ENCODE measurements around the gene DPEP2. TPM values are rescaled to one million over a fixed set of nuclear protein-coding genes. Genes with fewer than 3 reads are reported as not detected.
"Not testable (repeated sequence)": the region's sequence is repeated elsewhere in the genome, so short reads cannot be mapped to it uniquely, and the experiment has no call there.

Gene DPEP2, protein sequence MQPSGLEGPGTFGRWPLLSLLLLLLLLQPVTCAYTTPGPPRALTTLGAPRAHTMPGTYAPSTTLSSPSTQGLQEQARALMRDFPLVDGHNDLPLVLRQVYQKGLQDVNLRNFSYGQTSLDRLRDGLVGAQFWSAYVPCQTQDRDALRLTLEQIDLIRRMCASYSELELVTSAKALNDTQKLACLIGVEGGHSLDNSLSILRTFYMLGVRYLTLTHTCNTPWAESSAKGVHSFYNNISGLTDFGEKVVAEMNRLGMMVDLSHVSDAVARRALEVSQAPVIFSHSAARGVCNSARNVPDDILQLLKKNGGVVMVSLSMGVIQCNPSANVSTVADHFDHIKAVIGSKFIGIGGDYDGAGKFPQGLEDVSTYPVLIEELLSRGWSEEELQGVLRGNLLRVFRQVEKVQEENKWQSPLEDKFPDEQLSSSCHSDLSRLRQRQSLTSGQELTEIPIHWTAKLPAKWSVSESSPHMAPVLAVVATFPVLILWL
- total RNA-seq (2014; rRNA removed; shearing (Covaris generic)) = not detected in 2 replicates

DNA sequence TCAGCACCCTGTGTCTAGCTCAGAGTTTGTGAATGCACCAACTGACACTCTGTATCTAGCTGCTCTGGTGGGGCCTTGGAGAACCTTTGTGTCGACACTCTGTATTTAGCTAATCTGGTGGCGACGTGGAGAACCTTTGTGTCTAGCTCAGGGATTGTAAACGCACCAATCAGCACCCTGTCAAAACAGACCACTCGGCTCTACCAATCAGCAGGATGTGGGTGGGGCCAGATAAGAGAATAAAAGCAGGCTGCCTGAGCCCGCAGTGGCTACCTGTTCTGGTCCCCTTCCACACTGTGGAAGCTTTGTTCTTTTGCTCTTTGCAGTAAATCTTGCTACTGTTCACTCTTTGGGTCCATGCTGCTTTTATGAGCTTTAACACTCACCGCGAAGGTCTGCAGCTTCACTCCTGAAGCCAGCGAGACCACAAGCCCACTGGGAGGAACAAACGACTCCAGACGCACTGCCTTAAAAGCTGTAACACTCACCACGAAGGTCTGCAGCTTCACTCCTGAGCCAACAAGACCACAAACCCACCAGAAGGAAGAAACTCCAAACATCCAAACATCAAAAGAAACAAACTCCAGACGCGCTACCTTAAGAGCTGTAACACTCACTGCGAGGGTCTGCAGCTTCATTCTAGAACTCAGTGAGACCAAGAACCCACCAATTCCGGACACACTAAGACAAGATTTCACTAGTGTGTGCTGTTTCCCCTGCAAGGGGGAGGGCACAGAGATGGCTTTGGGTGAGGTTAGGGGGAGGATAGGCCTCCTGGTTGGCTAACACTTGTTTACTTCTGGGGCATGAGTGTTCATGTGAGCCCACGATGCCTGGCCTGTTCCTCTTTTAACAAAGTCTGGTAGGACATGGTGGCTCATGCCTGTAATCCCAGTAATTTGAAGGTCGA is at the start of gene DPEP2:
Gene DPEP2 (minus strand): TSS at position 706 of the 910 bp plus-strand sequence. CDS start 6,272 bp downstream, outside the sequence.
- not testable (repeated sequence) for H3K9me3 ChIP-seq (replicated peaks); DNase-seq; H3K27ac ChIP-seq; H3K27me3 ChIP-seq; H3K36me3 ChIP-seq; H3K4me1 ChIP-seq; H3K4me3 ChIP-seq

DNA sequence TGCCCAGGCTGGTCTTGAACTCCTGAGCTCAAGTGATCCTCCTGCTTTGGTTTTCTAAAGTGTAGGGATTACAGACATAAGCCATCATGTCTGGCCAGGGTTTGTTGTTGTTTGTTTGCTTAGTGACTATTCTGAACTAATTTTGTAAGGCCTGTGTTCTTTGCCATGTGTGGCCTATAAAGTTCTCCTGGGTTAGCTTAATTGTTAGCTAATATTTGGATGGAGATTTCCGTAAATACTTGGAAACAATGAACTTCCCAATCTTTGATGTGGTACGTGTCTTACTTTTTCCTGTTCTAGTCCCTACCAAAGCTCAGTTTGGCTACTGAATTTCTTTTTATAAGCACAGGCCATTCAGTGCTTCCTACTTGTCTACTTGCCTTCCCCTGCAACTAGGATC is 48.7 kb upstream of the DPEP2 start:
- Histone ChIP-seq H3K4me3 (no peak overlapping the region), H3K9me3 (replicated peaks) (no peaks in the 10 kb centered on the region), H3K4me1 (no peaks in the 10 kb centered on the region), H3K27me3 (no peaks in the 10 kb centered on the region), H3K36me3 (no peaks in the 10 kb centered on the region), H3K27ac (no peak overlapping the region)
- no peak for DNase-seq

DNA sequence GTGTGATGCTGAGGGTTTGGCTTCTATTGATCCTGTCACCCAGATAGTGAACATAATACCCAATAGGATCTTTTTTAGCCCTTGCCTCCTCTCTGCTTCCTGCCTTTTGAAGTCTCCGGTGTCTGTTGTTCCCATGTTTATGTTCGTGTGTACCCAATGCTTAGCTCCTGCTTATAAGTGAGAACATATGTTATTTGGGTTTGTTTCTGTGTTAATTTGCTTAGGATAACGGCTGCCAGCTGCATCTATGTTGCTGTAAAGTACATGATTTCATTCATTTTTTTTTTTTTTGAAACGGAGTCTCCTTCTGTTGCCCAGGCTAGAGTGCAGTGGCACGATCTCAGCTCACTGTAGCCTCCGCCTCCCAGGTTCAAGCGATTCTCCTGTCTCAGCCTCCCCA is 46.8 kb upstream of the DPEP2 start:
- Histone ChIP-seq H3K27ac (no peak overlapping the region), H3K9me3 (replicated peaks) (no peaks in the 10 kb centered on the region), H3K4me3 (no peak overlapping the region), H3K4me1 (no peaks in the 10 kb centered on the region), H3K36me3 (no peaks in the 10 kb centered on the region), H3K27me3 (no peaks in the 10 kb centered on the region)
- DNase-seq = no peak

DNA sequence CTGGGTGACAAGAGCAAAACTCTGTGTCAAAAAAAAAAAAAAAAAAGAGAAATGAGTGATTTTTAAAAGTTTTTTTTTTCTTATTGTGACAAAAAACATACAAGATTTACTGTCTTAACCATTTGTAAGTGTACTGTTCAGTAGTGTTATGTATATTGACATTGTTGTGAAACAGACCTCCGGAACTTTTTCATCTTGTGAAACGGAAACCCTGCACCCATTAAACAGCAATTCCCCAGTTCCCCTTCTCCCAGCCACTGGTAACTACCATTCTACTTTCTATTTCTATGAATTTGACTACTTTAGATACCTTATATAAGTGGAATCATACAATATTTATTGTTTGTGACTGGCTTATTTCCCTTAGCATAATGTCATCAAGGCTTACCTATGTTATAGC is 42.5 kb upstream of the DPEP2 start:
- 0 out of 2 replicates have a peak, but pooled peaks cover 2% of the 10 kb centered on the region for H3K36me3 ChIP-seq
- H3K4me3 ChIP-seq = no peak overlapping the region
- no peak for DNase-seq
- no peaks in the 10 kb centered on the region for H3K27me3 ChIP-seq
- no peaks in the 10 kb centered on the region for H3K4me1 ChIP-seq
- no peaks in the 10 kb centered on the region for H3K9me3 ChIP-seq (replicated peaks)
- H3K27ac ChIP-seq = no peak overlapping the region

DNA sequence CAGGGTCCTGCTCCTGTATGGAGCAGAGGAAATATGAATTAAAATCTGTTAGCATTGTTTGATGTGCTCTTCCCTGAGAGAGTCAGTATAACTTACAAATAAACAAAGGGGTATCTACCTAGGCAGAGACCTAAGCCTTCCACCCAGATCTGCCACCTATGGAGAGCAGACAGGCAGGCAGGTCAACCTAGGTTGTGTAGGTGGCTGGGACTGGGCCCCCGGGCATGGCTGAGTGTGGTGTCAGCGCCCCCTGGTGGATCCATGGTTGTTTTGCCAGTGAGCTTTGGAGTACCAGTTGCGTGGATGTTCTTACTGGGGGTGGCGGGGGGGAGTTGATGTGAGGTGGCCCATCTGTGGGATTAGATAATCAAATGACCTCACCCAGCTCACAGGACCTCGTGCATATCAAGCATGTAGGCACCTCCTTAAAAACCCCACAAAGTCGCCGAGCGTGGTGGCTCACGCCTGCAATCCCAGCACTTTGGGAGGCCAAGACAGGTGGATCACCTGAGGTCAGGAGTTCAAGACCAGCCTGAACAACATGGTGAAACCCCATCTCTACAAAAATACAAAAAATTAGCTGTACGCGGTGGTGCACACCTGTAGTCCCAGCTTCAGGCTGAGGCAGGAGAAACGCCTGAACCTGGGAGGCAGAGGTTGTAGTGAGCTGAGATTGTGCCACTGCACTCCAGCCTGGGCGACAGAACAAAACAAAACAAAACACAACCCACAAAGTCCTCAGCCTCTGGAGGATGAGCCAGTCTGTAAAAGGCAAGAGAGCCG is 41.4 kb upstream of the DPEP2 start:
- Histone ChIP-seq H3K27ac (no peak overlapping the region), H3K9me3 (replicated peaks) (no peaks in the 10 kb centered on the region), H3K36me3 (0 out of 2 replicates have a peak, but pooled peaks cover 2% of the 10 kb centered on the region), H3K4me1 (no peaks in the 10 kb centered on the region), H3K4me3 (no peak overlapping the region), H3K27me3 (no peaks in the 10 kb centered on the region)
- peak; percentile 54 to 78 for DNase-seq

DNA sequence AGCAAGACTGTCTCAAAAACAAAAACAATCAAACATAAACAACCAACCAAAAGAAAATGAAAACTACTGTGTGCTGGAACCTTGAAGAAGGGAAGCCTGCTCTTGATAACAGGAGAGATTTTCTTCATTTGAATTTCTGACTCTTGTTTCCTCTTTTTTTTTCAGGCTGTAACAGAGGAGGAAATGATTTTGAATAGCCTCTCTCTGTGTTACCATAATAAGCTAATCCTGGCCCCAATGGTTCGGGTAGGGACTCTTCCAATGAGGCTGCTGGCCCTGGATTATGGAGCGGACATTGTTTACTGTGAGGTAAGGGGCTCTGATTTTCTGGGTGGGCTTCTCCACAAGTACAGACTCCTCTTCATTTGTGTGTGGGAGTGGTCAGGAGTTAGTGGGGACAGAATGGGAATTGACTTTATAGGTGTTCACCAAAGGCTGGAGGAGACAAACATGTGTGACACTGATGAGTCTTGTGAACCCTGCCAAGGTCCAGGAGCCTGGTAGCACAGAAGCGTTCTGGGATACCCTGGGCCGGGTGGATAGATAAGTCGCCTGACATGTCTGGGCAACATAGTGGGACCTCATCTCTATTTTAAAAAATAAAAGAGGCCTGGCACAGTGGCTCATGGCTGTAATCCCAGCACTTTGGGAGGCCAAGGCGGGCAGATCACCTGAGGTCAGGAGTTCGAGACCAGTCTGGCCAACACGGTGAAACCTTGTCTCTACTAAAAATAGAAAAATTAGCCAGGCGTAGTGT is 38.7 kb upstream of the DPEP2 start:
- H3K4me3 ChIP-seq = no peak overlapping the region
- no peak for DNase-seq
- H3K4me1 ChIP-seq = no peaks in the 10 kb centered on the region
- 0 out of 2 replicates have a peak, but pooled peaks cover 2% of the 10 kb centered on the region for H3K36me3 ChIP-seq
- H3K27me3 ChIP-seq = no peaks in the 10 kb centered on the region
- no peak overlapping the region for H3K27ac ChIP-seq
- no peaks in the 10 kb centered on the region for H3K9me3 ChIP-seq (replicated peaks)

DNA sequence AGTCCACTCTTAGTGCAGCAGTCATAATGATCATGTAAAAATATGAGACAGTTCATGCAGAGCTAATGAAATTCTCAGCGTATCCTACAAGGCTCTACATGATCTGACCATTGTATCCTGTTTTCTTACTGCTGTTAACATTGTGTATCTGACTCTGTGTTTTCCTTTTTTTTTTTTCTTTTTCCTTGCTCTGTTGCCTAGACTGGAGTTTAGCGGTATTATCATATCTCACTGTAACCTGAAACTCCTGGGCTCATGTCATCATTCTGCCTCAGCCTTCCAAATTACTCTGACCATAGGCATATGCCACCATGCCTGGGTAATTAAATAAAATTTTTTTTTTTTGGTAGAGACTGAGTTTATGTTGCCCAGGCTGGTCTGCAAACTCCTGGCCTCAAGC is 35.9 kb upstream of the DPEP2 start:
- no peak for DNase-seq
- Histone ChIP-seq H3K4me3 (no peak overlapping the region), H3K27me3 (no peaks in the 10 kb centered on the region), H3K4me1 (no peaks in the 10 kb centered on the region), H3K9me3 (replicated peaks) (no peaks in the 10 kb centered on the region), H3K36me3 (no peaks in the 10 kb centered on the region), H3K27ac (no peak overlapping the region)

DNA sequence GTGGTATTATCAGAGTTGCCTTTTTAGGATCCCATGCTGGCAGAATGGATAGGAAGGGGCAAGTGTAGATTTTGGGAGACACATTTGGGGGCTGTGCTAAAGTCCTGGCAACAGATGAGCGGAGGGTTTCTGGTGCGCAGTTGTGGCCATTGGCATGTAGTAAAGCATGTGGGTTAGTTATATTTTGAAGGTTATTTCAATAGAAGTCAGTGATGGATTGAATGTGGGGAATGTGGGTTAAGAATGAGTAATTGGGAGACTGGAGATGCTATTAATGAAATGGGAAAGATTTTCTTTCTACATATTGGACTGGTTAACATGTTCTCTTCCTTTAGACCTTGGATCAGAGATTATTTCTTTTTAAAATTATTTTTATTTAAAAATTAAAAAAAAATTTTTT is 33.8 kb upstream of the DPEP2 start:
- no peaks in the 10 kb centered on the region for H3K4me1 ChIP-seq
- H3K9me3 ChIP-seq (replicated peaks) = no peaks in the 10 kb centered on the region
- H3K4me3 ChIP-seq = no peak overlapping the region
- no peak for DNase-seq
- no peak overlapping the region for H3K27ac ChIP-seq
- H3K27me3 ChIP-seq = no peaks in the 10 kb centered on the region
- H3K36me3 ChIP-seq = no peaks in the 10 kb centered on the region

DNA sequence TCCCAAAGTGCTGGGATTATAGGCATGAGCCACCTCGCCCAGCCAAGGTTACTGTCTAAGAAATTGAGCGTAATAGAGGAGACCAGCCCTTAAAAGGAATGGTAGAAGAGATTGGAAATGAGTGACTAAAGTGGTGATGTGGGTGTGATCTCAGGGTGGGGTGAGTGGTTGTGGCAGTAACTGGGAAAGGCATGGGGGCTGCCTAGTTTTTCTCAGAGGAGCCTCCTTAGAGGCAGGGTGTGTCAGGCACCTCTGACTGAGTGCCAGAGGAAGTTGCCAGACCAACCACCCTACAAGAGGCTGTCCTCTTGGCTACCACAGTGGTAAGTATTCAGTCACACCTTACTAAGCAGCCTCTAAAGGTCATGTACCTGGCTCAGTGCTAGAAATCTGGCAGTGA is 32.7 kb upstream of the DPEP2 start:
- DNase-seq = no peak
- Histone ChIP-seq H3K9me3 (replicated peaks) (no peaks in the 10 kb centered on the region), H3K36me3 (no peaks in the 10 kb centered on the region), H3K4me1 (no peaks in the 10 kb centered on the region), H3K4me3 (no peak overlapping the region), H3K27ac (no peak overlapping the region), H3K27me3 (no peaks in the 10 kb centered on the region)

DNA sequence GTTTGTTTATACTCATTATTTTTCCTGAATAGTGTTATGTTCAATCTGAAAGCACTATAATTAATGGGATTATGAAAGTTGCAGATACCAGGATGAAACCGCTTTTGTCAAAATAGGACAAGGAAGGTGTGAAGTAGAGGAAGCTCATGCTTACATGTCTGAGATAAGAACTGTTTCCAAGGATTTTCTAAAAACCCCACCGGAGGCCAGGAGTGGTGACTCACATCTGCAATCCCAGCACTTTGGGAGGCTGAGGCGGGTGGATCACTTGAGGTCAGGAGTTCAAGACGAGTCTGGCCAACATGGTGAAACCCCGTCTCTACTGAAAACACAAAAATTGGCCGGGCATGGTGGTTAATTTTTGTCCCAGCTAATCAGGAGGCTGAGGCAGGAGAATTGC is 30.8 kb upstream of the DPEP2 start:
- not testable (repeated sequence) for H3K36me3 ChIP-seq; H3K27me3 ChIP-seq; H3K27ac ChIP-seq; H3K4me1 ChIP-seq; H3K4me3 ChIP-seq; H3K9me3 ChIP-seq (replicated peaks); DNase-seq

DNA sequence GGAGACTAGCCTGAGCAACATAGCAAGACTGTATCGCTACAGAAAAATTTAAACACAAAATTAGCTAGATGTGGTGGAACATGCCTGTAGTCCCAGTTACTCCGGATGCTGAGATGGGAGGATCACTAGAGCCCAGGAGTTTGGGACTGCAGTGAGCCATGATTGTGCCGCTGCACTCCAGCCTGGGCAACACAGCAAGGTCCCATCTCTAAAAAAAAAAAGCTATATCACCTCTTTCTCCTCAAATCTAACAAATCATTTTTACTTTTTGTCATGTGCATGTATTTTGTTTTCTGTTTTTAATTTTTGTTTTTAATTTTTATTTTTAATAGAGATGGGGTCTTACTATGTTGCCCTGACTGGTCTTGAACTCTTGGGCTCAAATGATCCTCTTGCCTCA is 29.7 kb upstream of the DPEP2 start:
- no peak for DNase-seq
- Histone ChIP-seq H3K4me1 (no peaks in the 10 kb centered on the region), H3K36me3 (no peaks in the 10 kb centered on the region), H3K27ac (no peak overlapping the region), H3K27me3 (no peaks in the 10 kb centered on the region), H3K4me3 (no peak overlapping the region), H3K9me3 (replicated peaks) (no peaks in the 10 kb centered on the region)

DNA sequence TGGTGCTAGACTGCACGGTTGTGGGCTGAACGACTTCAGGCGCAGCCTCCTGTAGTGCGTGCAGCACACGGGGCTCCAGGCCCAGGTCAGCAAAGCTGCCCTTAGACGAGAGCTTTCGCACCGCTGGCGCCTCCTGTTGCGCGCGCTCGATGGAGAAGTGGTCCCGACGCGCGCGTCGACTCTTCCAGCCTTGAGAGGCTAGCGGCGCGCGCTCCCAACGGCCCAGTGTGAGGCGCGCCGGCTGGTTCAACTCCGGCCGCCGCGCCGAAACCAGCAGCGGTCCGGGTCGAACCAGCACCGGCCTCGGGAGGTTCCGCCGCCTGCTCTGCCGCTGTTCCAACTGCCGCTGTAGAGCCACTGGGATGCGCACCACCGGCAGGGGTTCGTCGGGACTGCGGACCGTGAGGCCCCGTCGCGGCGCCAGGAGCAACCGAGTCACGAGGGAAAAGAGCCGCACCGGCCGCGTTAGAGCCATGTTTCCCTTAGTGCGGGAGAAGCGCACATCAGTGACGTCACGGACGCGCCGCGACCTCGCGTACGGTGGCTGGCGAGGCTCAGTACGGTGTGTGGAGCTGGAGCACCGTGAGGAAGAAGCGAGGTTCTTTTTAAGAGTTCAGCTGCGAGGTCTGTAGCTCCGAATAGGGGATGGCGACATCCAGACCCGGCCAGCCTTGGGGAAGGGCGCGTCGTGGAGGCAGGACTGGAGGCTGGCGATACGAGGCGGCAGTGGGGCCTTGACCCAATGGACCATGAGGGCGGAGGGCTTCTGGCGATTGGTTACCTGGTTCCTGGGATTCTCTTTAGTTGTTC is 23.6 kb upstream of the DPEP2 start, which contains the start of the genes DDX28 and DUS2:
Gene DDX28 (minus strand): TSS at position 505 of the 810 bp plus-strand sequence. CDS start 30 bp downstream, at position 475.
Gene DUS2 (plus strand): TSS at position 557 of the 810 bp plus-strand sequence. CDS start 14,740 bp downstream, outside the sequence.
- H3K4me3 ChIP-seq = peak within 1 kb of the TSS; percentile 98
- H3K27ac ChIP-seq = peak within 1 kb of the TSS; percentile 86
- H3K9me3 ChIP-seq (replicated peaks) = no peaks in the 10 kb centered on the region
- H3K4me1 ChIP-seq = no peaks in the 10 kb centered on the region; the same call in 1 of the 2 replicates
- peak; percentile 84 to 85 for DNase-seq
- no peaks in the 10 kb centered on the region for H3K27me3 ChIP-seq
- no peaks in the 10 kb centered on the region for H3K36me3 ChIP-seq

DNA sequence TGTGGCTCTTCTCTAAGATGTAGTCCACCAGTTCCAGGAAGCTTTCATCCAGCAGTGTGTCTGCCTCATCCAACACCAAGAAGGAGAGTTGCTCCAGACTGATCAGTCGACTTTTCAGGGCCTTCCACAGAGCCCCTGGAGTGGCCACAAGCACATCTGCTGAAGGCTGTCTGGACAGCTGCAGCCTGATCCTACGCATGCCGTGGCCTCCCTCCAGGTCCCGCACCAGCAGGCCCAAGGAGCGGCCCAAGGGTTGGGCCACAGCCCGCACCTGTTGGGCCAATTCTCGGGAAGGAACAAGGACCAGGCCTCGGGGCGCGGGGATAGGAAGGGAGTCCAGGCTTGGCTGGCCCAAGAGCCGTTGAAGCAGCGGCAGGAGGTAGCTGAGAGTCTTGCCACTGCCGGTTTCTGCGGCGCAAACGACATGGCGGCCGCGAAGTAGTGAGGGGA is 23.0 kb upstream of the DPEP2 start:
- Histone ChIP-seq H3K27me3 (no peaks in the 10 kb centered on the region), H3K27ac (peak overlapping the region; percentile 86), H3K4me3 (peak overlapping the region; percentile 98), H3K36me3 (no peaks in the 10 kb centered on the region), H3K9me3 (replicated peaks) (no peaks in the 10 kb centered on the region), H3K4me1 (no peaks in the 10 kb centered on the region; the same call in 1 of the 2 replicates)
- peak; percentile 27 to 41 for DNase-seq
